Endothelial cell of umbilical vein (primary cell): ENCODE results near the gene ETF1.

Source experiments
- EZH2 ChIP-seq: IDR thresholded peaks from 2 replicates; pipeline ENCODE4 v1.6.1; 2012; ENCODE audit warnings: borderline replicate concordance, low read depth, mild to moderate bottlenecking, moderate library complexity, low read length, inconsistent platforms; ENCODE audit not compliant: severe bottlenecking
- JUN ChIP-seq: IDR thresholded peaks from 2 replicates; pipeline ENCODE4 v1.6.1; 2011; ENCODE audit warnings: borderline replicate concordance, low read depth; ENCODE audit not compliant: insufficient read length, insufficient read depth
- MYC ChIP-seq: IDR thresholded peaks from one replicate; pipeline ENCODE4 v1.6.1; 2011; ENCODE audit warnings: mild to moderate bottlenecking, low read depth, low read length
- POLR2A ChIP-seq: IDR thresholded peaks from 2 replicates; pipeline ENCODE4 v1.6.1; 2012; ENCODE audit warnings: low read depth, mild to moderate bottlenecking, control low read depth, low read length
- POLR2AphosphoS5 ChIP-seq: IDR thresholded peaks from 2 replicates; pipeline ENCODE4 v1.6.1; 2012; ENCODE audit warnings: low read depth, mild to moderate bottlenecking, control low read depth, low read length, moderate library complexity; ENCODE audit not compliant: insufficient read depth
- TF ChIP-seq, protein P1 (sequence below), 2 donors: IDR thresholded peaks; 1 replicate in 1 of 2; 2 replicates in 1 of 2; pipeline ENCODE4 v1.5.1; 2011; ENCODE audit warnings: low read length in 2 of 2, mild to moderate bottlenecking in 2 of 2, moderate library complexity in 2 of 2, control low read depth in 1 of 2, inconsistent platforms in 1 of 2, low read depth in 1 of 2; ENCODE audit not compliant: insufficient read depth in 1 of 2; ENCODE audit errors: extremely low read depth in 1 of 2

- TF ChIP-seq, protein P1, sequence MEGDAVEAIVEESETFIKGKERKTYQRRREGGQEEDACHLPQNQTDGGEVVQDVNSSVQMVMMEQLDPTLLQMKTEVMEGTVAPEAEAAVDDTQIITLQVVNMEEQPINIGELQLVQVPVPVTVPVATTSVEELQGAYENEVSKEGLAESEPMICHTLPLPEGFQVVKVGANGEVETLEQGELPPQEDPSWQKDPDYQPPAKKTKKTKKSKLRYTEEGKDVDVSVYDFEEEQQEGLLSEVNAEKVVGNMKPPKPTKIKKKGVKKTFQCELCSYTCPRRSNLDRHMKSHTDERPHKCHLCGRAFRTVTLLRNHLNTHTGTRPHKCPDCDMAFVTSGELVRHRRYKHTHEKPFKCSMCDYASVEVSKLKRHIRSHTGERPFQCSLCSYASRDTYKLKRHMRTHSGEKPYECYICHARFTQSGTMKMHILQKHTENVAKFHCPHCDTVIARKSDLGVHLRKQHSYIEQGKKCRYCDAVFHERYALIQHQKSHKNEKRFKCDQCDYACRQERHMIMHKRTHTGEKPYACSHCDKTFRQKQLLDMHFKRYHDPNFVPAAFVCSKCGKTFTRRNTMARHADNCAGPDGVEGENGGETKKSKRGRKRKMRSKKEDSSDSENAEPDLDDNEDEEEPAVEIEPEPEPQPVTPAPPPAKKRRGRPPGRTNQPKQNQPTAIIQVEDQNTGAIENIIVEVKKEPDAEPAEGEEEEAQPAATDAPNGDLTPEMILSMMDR (IDR thresholded peaks at IDR 0.05; ENCODE audit: extremely low read depth in 1 of 2, insufficient read depth in 1 of 2, low read depth in 1 of 2, low read length in 2 of 2) = no peak
- TF ChIP-seq POLR2A (no peak), EZH2 (no peak), MYC (no peak), POLR2AphosphoS5 (no peak), JUN (no peak)
Measured at GRCh38 chr5:138585157-138585556, 42.1 kb upstream of the ETF1 start.
